ENCODE results near the gene HARS1. TPM values are rescaled to one million over a fixed set of nuclear protein-coding genes. Genes with fewer than 3 reads are reported as not detected.

The HARS1 gene, protein sequence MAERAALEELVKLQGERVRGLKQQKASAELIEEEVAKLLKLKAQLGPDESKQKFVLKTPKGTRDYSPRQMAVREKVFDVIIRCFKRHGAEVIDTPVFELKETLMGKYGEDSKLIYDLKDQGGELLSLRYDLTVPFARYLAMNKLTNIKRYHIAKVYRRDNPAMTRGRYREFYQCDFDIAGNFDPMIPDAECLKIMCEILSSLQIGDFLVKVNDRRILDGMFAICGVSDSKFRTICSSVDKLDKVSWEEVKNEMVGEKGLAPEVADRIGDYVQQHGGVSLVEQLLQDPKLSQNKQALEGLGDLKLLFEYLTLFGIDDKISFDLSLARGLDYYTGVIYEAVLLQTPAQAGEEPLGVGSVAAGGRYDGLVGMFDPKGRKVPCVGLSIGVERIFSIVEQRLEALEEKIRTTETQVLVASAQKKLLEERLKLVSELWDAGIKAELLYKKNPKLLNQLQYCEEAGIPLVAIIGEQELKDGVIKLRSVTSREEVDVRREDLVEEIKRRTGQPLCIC
- 47.3 and 49.1 TPM in 2 replicates for total RNA-seq

DNA sequence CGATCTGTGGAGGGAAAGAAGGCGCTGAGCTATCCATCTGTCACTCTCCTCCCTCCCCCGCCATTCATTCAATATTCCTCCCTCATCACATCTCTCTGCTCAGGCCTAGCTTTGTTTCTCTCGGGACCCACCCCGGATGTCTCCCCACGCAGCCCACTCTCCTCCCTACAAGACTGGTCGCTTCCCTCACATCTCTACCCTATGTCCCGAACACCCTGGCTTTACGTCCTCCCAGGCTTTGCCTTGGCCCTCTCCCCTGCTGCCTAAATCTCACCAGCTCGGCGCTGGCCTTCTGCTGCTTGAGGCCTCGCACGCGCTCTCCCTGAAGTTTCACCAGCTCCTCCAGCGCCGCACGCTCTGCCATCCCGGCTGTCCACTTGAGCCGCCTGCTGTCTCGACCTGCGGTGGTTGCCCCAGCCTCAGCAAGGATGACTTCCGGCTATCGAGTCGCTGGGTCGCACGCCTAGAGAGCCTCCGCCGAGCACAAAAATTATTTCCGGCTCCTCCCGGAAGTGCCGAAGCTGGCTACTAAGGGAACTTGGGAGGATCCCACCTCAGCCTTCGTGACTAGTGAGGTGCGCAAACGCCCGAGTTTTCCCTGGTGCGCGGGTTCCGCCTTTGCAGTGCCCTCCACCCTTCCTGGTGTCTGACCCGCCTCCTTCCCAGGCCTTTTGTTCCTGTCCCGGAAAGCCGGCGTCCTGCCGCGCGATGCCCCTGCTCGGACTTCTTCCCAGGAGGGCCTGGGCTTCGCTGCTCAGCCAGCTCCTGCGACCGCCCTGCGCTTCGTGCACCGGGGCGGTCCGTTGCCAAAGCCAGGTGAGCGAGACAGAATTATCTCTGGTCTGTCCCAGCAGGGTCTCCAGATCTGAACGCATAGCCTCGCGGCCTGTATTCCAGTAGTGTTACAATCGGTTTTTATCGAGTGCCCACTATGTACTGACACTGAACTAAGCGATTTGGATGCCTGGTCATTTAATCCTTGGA lies at the start of gene HARS1, which contains the start of gene HARS2:
Gene HARS1 (minus strand): TSS at position 430 of the 984 bp plus-strand sequence. CDS start 66 bp downstream, at position 364.
Gene HARS2 (plus strand): TSS at position 515 of the 984 bp plus-strand sequence. CDS start 194 bp downstream, at position 709.

DNA sequence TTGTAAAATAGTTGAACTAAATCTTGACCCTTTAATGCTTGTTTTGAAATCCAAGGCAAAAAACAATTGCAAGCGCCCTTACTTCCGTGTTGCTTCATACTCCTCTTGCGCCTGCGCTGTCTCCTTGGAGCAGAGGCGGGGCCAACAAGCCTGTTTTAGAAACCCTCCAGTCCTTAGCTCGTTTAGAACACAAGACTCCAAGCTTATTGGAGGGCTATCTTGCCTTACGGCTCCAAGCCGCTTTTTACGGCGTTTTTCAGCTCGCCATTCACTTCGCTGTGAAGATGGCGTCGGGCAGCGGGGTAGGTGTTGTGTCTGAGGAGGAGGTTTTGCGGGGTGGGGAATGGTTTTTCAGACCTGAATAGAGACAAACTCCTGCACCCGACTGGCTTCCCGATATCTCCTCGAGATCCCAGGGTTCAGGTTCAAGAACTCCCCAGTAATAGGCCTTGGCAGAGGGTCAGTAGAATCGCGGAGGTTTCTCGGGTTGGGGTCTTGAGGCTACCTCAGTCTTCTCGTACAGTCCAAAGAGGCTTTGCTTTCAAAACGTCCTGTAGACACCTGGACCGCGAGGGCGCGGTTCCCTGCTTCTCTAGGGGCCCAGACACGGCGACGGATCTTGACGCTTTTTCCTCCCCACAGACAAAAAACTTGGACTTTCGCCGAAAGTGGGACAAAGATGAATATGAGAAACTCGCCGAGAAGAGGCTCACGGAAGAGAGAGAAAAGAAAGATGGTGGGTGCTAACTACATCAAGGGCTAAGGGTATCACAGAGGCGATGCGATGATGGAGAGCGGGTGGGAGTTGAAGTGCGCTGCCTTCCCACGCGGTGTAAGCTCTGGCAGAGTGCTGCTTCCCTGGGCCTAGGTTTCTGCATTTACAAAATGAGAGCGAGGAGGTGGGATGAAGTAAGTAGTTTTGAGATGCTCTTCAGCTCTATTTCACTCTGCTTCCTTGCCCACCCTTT lies 9.3 kb upstream of the HARS1 start, which contains the start of gene ZMAT2:
Gene ZMAT2 (plus strand): TSS at position 271 of the 968 bp plus-strand sequence. CDS start 14 bp downstream, at position 285.

DNA sequence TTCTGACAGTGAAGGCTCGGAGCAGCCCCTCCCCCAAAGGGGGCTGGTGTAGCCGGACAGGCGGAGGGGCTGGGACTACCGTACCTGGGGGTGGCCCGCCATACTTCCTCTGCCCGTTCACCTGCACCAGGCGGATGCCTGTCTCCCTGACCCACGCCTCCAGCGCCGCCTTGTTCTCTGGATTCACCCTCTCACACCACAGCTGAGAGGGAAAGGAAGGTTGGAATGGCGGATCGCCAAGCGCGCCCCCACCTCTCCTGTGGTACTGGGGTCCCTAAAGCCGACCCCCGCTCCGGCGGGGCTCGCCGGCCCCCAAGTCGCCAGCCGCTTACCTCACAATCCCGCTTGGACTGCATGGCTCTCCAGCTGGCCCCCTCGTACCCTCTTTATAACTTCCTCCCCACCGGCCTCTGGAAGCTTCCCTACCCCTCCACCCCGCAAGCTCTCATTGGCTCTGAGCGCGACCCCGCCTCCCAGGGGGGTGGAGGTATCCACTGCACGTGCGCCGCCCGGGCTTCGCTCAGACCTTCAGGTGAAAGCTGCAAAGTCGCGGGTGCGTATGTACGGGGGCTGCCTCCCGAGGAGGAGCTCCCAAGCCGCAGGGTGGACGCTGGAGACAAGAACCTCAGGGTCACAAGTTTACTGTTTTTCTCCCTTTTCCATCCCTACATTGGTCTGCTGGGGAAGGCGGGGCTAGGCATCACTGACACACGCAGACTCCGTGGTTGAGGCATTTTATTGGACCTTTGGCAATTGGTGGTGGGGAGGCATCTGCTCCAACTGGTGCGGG lies 17.8 kb downstream of the HARS1 start, which contains the start of gene DND1:
Gene DND1 (minus strand): TSS at position 390 of the 790 bp plus-strand sequence. CDS start 34 bp downstream, at position 356.

DNA sequence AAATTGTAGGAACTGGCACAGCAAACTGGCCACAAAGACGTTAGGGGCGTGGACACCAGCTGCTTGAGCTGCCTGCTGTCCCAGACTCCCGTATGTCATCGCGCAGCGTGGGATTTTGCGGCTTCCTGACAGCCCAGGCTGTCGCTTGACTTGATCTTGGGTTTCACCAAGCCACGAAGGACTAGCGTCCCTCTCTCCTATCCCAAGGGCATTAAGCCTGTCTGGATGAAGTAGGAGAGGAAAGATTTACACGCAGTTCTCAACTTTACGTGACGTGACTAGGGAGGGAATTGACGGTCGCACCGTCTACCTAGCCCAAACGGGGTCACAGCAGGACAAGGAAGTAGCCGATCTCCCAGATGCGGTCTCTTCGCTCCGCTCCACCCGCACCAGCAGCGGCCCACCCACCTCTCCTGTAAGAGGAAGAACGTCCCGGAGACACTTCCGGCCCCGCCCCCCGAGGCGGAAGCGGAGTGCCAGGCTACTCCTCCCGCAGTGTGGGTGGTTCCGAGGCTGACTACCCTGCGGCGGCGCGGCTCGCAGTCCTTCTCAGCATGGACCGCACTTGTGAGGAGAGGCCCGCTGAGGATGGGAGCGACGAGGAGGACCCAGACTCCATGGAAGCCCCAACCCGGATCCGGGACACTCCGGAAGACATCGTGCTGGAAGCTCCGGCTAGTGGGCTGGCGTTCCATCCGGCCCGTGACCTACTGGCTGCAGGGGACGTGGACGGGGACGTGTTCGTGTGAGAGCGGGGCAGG lies 26.6 kb downstream of the HARS1 start, which contains the start of gene WDR55:
Gene WDR55 (plus strand): TSS at position 546 of the 761 bp plus-strand sequence. CDS start 9 bp downstream, at position 555.

DNA sequence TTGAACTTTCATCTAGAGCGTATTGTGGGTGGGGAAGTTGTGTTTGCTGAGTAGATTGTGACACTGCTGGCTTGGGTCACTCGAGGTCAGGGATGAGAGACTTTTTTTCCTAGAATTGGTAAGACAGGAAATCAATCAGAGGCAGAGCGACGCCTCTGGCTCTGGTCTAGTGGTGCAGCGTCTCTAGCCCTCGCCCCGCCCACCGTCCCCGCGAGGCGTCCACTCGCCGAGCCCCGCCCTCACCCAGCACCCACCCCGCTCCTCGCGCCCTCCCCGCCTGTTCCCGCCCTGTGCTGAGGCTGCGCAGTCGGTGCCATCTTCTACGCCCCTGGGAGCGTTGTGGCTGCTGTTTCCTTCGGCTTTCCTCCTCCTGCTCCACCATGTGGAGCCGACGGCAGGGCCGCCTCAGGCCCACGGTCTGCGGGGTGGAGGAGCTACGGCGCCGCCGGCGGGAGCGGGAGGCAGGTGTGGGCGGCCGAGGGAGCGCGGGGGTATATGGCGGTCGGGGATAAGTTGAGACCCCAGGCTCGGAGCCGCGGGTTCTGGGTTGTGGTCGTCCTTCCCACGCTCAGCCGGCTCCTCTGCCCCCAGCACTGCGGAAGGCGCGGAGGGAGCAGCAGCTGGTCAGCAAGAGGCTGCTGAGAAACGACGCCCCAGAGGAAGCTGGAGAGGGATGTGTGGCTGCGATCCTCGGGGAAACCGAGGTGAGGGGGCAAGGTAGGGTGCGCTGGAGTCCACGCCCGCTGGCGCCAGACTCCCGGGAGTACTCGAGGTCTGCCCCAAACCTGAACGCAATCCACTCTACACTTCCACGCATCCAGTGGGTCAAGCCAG lies 51.8 kb downstream of the HARS1 start, which contains the start of gene TMCO6:
Gene TMCO6 (plus strand): TSS at position 304 of the 834 bp plus-strand sequence. CDS start 77 bp downstream, at position 381.

DNA sequence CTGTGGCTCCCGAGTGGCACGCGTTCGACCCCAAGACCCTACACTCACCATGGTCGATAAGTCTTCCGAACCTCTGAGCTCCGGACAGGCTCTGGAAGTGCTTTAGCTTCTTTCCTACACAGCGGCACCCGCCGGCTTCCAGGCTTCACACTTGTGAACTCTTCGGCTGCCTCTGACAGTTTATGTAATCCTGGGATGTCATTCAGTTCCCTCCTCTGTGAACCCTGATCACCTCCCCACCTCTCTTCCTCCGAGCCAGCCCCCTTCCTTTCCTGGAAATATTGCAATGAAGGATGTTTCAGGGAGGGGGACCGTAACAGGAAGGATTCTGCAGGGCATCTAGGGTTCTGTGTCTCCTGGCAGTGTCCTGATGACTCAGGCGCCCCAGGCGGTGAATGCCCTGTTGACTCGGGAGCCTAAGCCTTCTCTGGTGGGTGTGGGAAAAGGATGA lies 58.1 kb downstream of the HARS1 start, which contains the start of gene CD14:
Gene CD14 (minus strand): TSS at position 155 of the 451 bp plus-strand sequence. CDS start 104 bp downstream, at position 51.

Small RNAs within 50 kb of the gene (small RNA-seq; reads per million reads assigned to genes)
- gene VTRNA1-1 (77.9 reads per million, percentile 97 among the genes with 10 or more reads in this experiment), gene VTRNA1-2 (6.3 reads per million, percentile 92 among the genes with 10 or more reads in this experiment), gene VTRNA1-3 (2.4 reads per million, percentile 78 among the genes with 10 or more reads in this experiment)

Other genes starting within 250 kb of the HARS1 start
- gene EIF4EBP3, start 143.7 kb downstream of the HARS1 start, total RNA-seq = 4.2 and 5.0 TPM in 2 replicates
- 29.1 and 36.3 TPM in 2 replicates for gene SRA1, start 133.9 kb downstream of the HARS1 start, total RNA-seq
- 17.4 and 19.2 TPM in 2 replicates for gene APBB3, start 126.8 kb downstream of the HARS1 start, total RNA-seq
- gene SLC35A4, start 126.5 kb downstream of the HARS1 start, total RNA-seq = 20.0 and 20.1 TPM in 2 replicates
- 2.9 and 5.3 TPM in 2 replicates for gene CD14, start 58.2 kb downstream of the HARS1 start, total RNA-seq
- 7.7 and 26.5 TPM in 2 replicates for gene TMCO6, start 51.9 kb downstream of the HARS1 start, total RNA-seq
- gene NDUFA2, start 43.7 kb downstream of the HARS1 start, total RNA-seq = 22.9 and 29.6 TPM in 2 replicates
- gene IK, start 43.5 kb downstream of the HARS1 start, total RNA-seq = 98.9 and 99.1 TPM in 2 replicates
- gene WDR55, start 26.5 kb downstream of the HARS1 start, total RNA-seq = 21.5 and 24.4 TPM in 2 replicates
- 0.11 and 0.13 TPM in 2 replicates for gene DND1, start 17.8 kb downstream of the HARS1 start, total RNA-seq
- 24.4 and 28.6 TPM in 2 replicates for gene HARS2, start 85 bp upstream of the HARS1 start, total RNA-seq
- gene ZMAT2, start 9.1 kb upstream of the HARS1 start, total RNA-seq = 43.1 and 52.0 TPM in 2 replicates
- under 0.01 and 0.11 TPM in 2 replicates for gene PCDHA1, start 94.8 kb upstream of the HARS1 start, total RNA-seq
- gene PCDHA2, start 103.5 kb upstream of the HARS1 start, total RNA-seq = under 0.01 TPM in 1 of 2 replicates, not detected in the other
- 0.11 and 0.26 TPM in 2 replicates for gene PCDHA3, start 109.7 kb upstream of the HARS1 start, total RNA-seq
- 0.26 and 0.32 TPM in 2 replicates for gene PCDHA4, start 115.7 kb upstream of the HARS1 start, total RNA-seq
- gene PCDHA5, start 130.2 kb upstream of the HARS1 start, total RNA-seq = under 0.01 and 0.13 TPM in 2 replicates
- gene PCDHA6, start 136.6 kb upstream of the HARS1 start, total RNA-seq = 0.32 and 0.52 TPM in 2 replicates
- gene PCDHA7, start 142.9 kb upstream of the HARS1 start, total RNA-seq = 0.13 and 0.22 TPM in 2 replicates
- gene PCDHA8, start 149.8 kb upstream of the HARS1 start, total RNA-seq = 0.11 and 0.13 TPM in 2 replicates
- 0.11 and 0.26 TPM in 2 replicates for gene PCDHA9, start 157.0 kb upstream of the HARS1 start, total RNA-seq
- 0.13 and 0.54 TPM in 2 replicates for gene PCDHA10, start 164.5 kb upstream of the HARS1 start, total RNA-seq
- gene PCDHA11, start 177.6 kb upstream of the HARS1 start, total RNA-seq = 0.11 and 0.13 TPM in 2 replicates
- gene PCDHA12, start 183.9 kb upstream of the HARS1 start, total RNA-seq = 0.13 TPM in 1 of 2 replicates, not detected in the other
- gene PCDHA13, start 190.8 kb upstream of the HARS1 start, total RNA-seq = 0.11 and 0.13 TPM in 2 replicates
- under 0.01 and 0.13 TPM in 2 replicates for gene PCDHAC1, start 234.9 kb upstream of the HARS1 start, total RNA-seq

Data from articular chondrocyte of knee joint (primary cell).